HG02973 (cell line): Measurements from ENCODE around the gene ZNF697.
"Not testable (repeated sequence)": the region's sequence is repeated elsewhere in the genome, so short reads cannot be mapped to it uniquely, and the experiment has no call there.

Experiments used
- ATAC-seq: cut with Tn5 transposase; IDR thresholded peaks from one replicate; pipeline ENCODE4 v1.9.1; 2021; ENCODE audit warnings: moderate library complexity; ENCODE audit not compliant: unreplicated experiment

Gene ZNF697

DNA sequence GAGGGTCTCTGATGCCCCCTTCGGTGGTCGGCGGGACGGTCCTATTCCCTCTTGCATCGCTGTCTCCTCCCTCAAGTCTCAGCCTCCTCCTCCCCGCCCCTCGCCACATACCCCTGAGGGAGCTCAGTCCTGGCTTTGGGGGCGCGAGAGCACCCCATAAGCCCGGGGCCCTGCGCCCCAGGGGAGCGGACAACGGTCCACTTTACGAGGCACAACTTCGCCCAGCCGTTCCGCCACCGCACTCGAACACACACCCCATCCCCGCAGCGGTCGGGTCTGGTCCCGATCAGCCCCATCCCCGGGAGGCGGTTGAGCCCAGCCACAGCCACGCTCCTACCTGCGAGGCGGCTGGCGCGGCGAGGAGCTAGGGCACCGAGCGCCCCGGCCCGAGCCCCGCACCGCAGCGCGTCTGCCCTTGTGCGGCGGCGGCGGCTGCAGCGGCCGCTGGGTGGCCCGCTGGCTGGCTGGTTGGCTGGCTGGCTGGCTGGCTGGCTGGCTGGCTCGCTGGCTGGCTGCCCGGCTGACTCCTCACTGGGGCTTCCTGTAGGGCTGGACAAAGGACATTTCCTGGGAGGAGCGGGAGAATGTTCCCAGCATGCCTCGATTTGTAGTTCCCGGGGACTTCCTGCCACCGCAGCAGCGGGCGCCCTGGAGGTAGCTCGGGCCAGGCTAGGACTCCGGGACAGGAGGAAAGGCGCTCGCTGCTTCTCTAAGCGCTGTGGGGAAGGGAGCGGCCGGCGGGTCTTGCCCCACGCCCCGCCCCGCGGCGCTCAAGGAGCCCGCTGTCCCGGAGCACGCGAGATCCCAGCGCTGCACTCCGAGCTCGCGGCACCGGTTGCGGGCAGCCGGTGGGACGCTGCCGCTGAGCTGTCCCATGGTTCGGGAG is at the start of gene ZNF697:
TSS of gene ZNF697 (minus strand) at position 533 of the 886 bp plus-strand sequence. CDS start 22,166 bp downstream, outside the sequence.
- peak; percentile 76 for ATAC-seq

DNA sequence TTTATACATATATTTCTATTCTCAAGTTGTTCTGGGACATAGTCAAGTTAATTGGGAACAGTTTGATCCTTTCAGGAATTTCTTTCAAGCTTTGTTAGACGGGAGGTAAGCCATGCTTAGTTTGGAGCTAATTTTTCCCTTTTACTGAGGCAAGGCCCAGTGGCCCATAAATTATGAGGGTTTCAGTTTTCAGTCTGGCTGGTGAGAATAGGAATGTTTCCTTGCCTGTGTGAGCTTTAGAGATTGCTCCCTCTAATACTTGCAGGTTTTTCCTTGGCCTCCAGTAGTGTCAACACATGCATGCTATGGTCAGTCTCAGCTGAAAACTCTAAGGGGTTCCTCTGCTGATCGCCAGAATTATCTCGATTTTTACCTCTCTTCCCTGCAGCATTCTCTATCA is 49.5 kb upstream of the ZNF697 start:
- ATAC-seq = no peak

DNA sequence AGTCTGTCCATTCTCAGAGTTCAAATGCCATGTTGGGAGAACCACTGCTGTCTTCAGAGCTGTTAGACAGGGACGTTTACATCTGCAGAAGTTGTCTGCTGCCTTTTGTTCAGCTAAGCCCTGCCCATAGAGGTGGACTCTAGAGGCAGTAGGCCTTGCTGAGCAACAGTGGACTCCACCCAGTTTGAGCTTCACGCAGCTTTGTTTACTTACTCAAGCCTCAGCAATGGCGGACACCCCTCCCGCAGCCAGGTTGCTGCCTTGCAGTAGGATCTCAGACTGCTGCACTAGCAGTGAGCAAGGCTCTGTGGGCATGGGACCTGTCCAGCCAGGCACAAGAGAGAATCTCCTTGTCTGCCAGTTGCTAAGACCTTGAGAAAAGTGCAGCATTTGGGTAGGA is 48.8 kb upstream of the ZNF697 start:
- ATAC-seq = not testable (repeated sequence)

GRCh38 chr1:119689511-119689910 is 41.4 kb upstream of the ZNF697 start:
- no peak for ATAC-seq

DNA sequence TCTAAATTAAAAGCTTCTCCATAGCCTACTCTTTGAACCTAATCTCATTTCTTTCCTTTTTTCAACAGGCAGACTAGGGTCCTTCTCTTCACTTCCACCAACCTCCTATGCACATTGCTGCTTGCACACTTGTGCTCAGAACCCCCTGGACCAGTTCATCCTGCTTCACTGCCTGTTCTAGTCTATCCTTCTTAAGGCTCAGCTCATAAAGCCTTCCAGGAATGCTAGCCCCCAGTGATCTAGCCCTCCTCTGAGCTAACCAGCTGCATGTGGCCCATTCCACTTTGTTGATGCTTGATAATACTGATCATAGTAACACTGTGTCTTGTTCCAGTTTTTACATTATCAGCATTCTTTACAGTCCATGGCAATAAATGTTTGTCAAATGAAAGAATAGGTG is 40.7 kb upstream of the ZNF697 start:
- no peak for ATAC-seq

DNA sequence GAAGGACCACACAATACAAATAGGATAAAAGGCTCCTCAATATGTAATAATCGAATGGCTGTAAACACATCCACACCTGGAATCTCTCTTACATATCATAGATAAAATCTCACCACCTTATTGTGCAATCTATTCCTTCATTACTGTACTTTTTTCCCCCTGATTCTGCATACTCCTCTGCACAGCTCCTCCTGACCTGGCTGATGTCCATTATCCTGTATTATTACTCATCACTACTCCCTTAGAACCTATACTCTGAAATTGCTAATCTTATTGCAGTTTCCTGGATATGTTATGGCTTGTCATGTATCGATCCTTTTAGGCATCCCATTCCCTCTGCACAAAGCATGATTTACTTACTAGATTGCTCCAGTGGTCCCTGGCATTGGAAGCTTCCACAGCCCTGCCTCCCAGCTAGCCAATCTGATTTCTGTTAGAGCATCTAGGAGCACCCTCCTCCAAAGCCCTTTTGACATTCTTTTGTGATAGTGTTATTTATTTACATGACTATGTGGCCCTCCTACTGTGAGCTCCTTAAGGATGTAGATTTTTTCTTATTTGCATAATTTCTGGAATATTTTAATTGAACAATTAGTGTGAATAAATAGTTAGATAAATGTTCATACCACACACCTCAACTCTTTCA is 39.5 kb upstream of the ZNF697 start:
- no peak for ATAC-seq

GRCh38 chr1:119686661-119687060 is 38.6 kb upstream of the ZNF697 start:
- no peak for ATAC-seq

DNA sequence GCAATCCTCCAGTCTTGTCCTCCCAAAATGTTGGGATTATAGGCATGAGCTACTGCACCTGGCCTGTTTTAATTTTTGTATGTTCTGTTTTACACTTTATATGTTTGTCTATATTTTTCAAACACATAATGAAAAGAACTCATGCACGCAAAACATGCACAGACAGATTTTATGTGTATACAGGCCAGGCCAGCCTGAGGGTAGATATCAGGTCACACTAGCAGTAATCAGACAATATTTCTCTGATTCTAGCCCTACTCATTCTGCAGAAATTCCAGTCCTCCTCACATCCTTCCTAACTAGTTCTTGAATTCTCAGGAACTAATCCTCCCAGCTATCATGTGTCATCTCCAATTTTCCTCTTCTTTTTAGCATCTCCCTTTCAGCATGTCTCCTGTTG is 35.8 kb upstream of the ZNF697 start:
- no peak for ATAC-seq

GRCh38 chr1:119682141-119682540 is 34.1 kb upstream of the ZNF697 start:
- ATAC-seq = no peak

DNA sequence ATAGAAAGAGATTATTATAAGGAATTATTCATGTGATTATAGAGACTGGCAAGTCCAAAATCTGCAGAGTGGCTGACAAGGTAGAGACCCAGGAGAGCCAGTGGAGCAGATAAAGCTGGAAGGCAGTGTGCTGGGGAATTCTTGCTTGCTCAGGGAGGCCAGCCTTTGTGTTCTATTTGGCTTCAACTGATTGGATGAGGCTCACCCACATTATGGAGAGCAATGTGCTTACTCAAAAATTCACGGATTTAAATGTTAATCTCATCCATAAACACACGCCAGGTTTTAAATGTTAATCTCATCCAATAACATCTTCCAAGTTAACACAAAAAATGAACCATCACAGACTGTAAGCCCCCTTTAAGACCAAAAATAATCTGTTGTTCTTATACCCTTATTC is 33.5 kb upstream of the ZNF697 start:
- ATAC-seq = no peak

- ATAC-seq = no peak
Observed at GRCh38 chr1:119680723-119681122, 32.7 kb upstream of the ZNF697 start.

- no peak for ATAC-seq
Observed at GRCh38 chr1:119680193-119680592, 32.1 kb upstream of the ZNF697 start.

DNA sequence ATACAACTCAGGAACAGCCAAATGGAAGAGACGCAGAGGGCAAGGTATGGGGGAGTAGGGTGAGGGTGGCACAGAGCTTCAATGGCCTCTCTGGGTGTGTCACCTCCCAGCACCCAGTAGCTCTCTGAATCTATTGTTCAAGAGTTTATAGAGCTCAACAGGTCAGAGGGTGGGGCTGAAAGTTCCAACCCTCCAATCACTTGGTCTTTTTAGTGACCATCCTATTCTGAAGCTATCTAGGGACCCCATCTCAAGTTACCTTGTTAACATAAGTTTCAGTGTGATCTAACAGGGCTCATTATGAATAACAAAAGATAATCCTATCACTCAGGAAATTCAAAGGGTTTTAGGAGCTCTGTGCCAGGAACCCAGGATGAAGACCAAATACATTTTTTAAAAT is 31.2 kb upstream of the ZNF697 start:
- no peak for ATAC-seq

DNA sequence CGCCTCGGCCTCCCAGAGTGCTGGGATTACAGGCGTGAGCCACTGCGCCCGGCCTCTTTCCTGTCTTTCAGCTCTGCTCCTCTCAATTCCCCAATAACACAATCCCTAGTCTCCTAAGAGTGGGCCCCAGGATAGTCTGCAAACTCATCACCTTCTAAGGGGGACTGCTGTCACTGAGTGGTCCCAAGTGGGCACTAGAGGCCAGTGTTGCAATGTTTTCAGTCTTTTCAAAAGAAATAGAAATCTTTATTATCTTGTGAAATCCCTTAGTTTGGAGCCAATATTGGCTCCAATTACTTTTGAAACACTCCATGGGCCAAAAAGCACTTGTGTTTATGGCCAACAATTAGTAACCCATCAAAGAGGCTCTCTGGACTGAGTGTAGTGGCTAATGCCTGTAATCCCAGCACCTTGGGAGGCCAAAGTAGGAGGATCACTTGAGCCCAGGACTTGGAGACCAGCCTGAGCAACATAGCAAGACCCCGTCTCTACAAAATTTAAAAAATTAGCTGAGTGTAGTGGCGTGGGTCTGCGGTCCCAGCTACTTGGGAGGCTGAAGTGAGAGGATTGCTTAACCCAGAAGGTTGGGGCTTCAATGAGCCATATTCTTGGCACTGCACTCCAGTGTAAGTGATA is 28.6 kb upstream of the ZNF697 start:
- no peak for ATAC-seq

DNA sequence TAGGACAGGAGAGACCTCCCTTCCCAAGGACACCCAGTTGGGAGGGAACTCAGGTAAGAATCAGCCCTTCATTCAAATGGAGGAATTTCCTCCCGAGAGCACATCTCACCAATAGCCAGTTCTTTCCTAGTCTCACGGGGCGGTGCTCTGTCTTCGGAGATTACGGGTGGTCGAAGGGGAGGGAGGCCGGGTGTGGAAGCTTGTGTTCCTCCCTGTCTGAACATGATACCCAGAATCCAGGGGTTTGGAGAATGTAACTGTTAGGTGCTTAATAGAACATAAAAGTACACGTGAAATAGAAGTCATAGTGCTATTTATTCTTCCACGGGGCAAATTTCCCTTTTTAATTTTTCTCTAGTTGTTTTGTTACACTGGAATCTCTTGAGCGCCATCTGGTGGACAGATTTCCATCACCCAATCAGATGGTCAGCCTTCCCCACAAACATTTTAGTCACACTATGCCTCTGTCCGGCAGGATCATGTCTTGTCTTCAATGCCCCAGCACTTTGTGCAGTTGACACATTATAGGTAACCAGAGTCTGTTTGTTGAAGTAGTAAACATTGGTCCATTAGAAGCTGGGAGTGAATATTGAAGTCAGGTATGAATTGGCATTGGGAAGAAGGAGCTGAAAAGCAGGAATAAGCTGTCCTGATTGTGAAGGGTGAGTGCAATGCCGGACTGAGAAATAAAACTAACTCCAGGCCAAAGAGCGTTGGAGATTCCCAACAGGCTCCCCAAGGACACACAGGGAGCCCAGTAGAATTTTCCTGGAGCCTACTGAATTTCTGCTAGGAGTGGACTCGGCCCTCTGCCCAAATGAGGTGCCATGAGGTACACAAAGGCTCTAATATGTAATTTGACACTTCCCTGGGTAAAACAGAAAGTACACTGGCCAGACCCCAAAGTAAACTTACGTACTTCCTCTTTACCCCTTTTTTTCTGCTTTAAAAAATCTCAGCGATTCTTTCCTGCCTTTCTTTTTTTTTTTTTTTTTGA is 27.6 kb upstream of the ZNF697 start:
- peak; percentile 56 for ATAC-seq

GRCh38 chr1:119674835-119675289 is 26.8 kb upstream of the ZNF697 start:
- peak; percentile 72 for ATAC-seq

GRCh38 chr1:119674111-119674526 is 26.1 kb upstream of the ZNF697 start:
- no peak for ATAC-seq

DNA sequence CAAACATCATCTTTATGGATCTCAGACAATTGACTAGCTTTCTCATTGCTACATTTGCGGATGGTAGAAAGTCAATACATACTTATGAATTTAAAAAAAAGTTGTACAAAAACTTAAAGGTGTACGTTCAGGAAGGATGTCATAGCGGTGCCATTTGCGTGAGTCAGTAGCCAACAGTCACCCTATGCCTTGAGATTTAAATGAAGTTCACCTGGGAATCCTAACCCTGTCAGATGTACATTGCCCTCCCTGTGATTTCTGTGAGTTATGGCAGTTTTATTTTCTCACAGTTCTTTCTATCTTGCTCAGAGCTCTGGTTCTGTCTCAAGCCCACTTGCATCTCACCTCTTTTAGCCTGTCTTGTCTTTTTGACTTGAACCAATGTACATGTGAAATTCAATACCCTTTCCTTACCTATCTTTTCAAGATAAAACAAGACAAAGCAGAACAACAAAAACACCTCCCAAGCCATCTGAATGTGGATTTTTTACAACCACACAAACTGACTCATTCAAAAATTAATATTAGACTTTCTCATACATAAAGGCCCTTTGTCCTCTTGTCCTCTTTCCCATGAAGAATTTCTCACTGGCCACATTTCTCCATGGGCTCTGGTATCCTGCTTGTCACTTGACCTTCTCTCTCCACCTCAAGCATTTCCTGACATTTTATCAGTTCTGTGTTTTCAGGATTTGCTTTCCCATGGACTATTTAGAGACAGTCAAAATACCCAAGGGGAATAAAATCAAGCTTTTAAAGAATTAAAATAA is 25.3 kb upstream of the ZNF697 start:
- no peak for ATAC-seq

GRCh38 chr1:119670898-119671297 is 22.8 kb upstream of the ZNF697 start:
- ATAC-seq = no peak

GRCh38 chr1:119667173-119667572 is 19.1 kb upstream of the ZNF697 start:
- ATAC-seq = no peak
